ENCODE data around the gene KIAA2012. TPM values are rescaled to one million over a fixed set of nuclear protein-coding genes. Genes with fewer than 3 reads are reported as not detected.
A peak's percentile ranks its signal among the peaks of the same experiment; 100 is the strongest.

KIAA2012 gene
- total RNA-seq, 1 donor from 2014 or later: 0.11 TPM

DNA sequence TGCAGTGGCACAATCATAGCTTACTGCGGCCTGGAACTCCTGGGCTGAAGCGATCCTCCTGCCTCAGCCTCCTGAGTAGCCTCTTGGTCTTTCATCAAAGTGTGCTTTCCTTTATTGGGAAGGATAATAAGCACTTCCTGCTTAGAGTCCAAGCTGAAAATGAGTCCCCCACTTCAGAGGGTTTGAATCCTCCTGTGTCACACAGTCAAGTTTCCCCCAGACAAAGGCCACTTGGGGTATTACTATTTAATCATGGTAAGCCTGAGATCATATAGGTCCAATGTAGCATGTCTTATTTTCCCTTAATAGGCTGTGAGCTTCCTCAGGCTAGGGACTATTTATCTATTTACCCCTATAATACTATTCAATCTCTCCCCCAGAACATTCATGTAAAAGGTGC lies 11.4 kb upstream of the KIAA2012 start:
- DNase-seq (ENCODE audit: low spot score in 2 of 2): no peak
- TF ChIP-seq, protein P1, sequence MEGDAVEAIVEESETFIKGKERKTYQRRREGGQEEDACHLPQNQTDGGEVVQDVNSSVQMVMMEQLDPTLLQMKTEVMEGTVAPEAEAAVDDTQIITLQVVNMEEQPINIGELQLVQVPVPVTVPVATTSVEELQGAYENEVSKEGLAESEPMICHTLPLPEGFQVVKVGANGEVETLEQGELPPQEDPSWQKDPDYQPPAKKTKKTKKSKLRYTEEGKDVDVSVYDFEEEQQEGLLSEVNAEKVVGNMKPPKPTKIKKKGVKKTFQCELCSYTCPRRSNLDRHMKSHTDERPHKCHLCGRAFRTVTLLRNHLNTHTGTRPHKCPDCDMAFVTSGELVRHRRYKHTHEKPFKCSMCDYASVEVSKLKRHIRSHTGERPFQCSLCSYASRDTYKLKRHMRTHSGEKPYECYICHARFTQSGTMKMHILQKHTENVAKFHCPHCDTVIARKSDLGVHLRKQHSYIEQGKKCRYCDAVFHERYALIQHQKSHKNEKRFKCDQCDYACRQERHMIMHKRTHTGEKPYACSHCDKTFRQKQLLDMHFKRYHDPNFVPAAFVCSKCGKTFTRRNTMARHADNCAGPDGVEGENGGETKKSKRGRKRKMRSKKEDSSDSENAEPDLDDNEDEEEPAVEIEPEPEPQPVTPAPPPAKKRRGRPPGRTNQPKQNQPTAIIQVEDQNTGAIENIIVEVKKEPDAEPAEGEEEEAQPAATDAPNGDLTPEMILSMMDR (IDR thresholded peaks at IDR 0.05): no peak
- Histone ChIP-seq H3K27ac (no peak overlapping the region), H3K4me1 (peaks cover 0 to 9% of the 10 kb centered on the region in 2 donors), H3K27me3 (no peaks in the 10 kb centered on the region), H3K9me3 (no peaks in the 10 kb centered on the region), H3K36me3 (no peaks in the 10 kb centered on the region), H3K4me3 (no peak overlapping the region)
- intact Hi-C loops (cut with DNase I): no loop called here

DNA sequence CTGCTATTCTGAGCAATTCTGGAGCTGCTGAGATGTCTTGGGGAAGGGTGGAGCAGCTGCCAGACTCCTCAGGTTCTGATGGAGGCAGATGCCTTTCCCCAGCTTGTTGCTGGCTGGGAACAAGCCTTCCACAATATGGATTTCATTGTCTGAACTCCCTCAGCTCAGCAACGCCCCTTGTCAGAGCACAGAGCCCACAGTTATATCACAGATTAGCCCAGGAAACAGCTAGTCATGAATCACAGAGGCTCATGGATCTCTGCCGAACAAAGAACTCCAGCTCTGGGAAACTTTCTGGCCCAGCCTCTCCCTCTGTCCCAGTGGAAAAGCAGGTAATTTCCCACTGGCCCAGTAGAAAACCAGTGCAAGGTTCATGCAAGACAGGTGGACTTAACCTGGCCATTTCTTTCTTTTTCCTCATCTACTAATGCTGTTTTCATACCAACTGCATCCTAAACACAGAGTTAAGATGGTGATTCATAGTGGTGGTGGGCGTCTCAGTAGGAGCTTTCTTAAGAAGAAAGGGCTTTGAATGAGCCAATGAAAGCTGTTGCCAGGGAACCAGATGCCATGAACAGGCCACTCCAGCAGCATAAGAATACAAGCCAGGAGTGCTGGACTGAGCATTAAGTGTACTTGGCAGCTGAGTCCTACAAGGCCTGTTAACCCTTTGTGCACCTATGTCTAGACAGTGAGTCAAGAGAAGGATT lies 8.7 kb upstream of the KIAA2012 start:
- intact Hi-C loops (cut with DNase I): no loop called here
- no peak for DNase-seq (ENCODE audit: low spot score in 2 of 2)
- H3K27me3 ChIP-seq: no peaks in the 10 kb centered on the region
- H3K27ac ChIP-seq: peak overlapping the region; percentile 27 to 33
- H3K36me3 ChIP-seq: no peaks in the 10 kb centered on the region
- TF ChIP-seq, protein P1 (IDR thresholded peaks at IDR 0.05): no peak
- H3K4me3 ChIP-seq: no peak overlapping the region
- H3K9me3 ChIP-seq: no peaks in the 10 kb centered on the region
- peaks cover 0 to 9% of the 10 kb centered on the region in 2 donors for H3K4me1 ChIP-seq

DNA sequence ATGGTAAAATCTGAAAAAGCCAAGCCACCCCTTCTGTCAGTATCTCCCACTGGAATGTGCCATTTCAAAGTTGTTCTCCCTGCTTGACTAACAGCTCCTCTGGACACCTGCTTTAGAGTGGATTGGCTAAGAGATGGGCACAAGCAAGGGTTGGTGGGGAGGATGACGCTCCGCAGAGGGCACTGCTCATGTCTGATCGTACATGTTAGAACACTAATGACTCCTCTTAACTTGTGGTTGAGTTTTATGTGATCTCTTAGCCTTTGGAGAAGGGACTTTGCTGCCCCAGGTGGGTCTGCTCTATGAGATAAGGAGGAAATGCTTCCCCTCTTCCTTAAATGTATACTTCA lies 8.2 kb upstream of the KIAA2012 start:
- H3K36me3 ChIP-seq: no peaks in the 10 kb centered on the region
- intact Hi-C loops (cut with DNase I): no loop called here
- DNase-seq (ENCODE audit: low spot score in 2 of 2): no peak
- H3K9me3 ChIP-seq: no peaks in the 10 kb centered on the region
- peaks cover 0 to 9% of the 10 kb centered on the region in 2 donors for H3K4me1 ChIP-seq
- peak overlapping the region in 1 of 2 donors; percentile 27 for H3K27ac ChIP-seq
- H3K27me3 ChIP-seq: no peaks in the 10 kb centered on the region
- TF ChIP-seq, protein P1 (IDR thresholded peaks at IDR 0.05): no peak
- H3K4me3 ChIP-seq: no peak overlapping the region

DNA sequence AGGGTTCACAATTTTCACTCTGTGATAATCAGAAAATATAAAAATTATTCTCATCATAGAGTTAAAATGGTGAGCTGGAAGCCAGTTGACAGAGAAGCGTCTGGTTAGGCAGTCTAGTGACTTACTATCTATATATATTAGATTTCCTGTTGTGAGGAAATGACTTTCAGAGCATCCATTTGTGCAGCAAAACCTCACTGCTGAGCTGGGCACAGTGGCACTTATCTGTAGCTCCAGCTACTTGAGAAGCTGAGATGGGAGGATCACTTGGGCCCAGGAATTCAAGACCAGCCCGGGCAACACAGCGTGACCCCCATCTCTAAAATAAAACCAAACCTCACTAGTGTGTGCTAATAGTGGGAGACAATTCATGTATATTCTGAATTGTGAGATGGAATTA lies 7.2 kb upstream of the KIAA2012 start:
- Histone ChIP-seq H3K9me3 (no peaks in the 10 kb centered on the region), H3K27me3 (no peaks in the 10 kb centered on the region), H3K4me1 (peaks cover 0 to 9% of the 10 kb centered on the region in 2 donors), H3K27ac (no peak overlapping the region), H3K4me3 (no peak overlapping the region), H3K36me3 (no peaks in the 10 kb centered on the region)
- TF ChIP-seq, protein P1 (IDR thresholded peaks at IDR 0.05): no peak
- DNase-seq (ENCODE audit: low spot score in 2 of 2): no peak
- intact Hi-C loops (cut with DNase I): no loop called here

DNA sequence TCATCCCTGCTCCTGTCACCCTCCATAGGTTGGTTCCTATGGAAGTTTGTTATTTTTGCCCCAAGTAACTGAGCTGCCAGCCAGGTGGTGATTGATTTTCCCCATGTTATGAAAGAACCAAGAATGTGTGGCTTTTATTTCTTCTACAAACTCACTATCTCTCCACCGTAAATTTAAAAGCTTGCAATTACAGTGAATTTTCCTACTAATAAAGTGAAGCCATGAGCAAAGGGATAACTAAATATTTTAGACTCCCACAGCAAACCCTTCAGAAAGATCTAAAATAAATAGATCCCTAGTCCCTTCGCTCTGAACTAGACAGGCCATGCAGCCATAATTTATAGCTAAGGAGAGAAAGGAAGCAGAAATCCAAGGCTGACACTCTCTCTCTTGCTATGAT lies 6.2 kb upstream of the KIAA2012 start:
- no peaks in the 10 kb centered on the region for H3K36me3 ChIP-seq
- intact Hi-C loops (cut with DNase I): no loop called here
- no peaks in the 10 kb centered on the region for H3K27me3 ChIP-seq
- H3K4me1 ChIP-seq: peaks cover 0 to 9% of the 10 kb centered on the region in 2 donors
- no peak overlapping the region for H3K27ac ChIP-seq
- DNase-seq (ENCODE audit: low spot score in 2 of 2): no peak
- TF ChIP-seq, protein P1 (IDR thresholded peaks at IDR 0.05): no peak
- H3K9me3 ChIP-seq: no peaks in the 10 kb centered on the region
- H3K4me3 ChIP-seq: no peak overlapping the region
